Measurements from ENCODE around the gene CC2D2B. TPM values are rescaled to one million over a fixed set of nuclear protein-coding genes. Genes with fewer than 3 reads are reported as not detected.

Gene CC2D2B
- total and polyA plus RNA-seq, 2 of the 13 experiments (the other 11 are each of a cell fraction or from before 2014, with no cell fraction given), result 0.20 TPM; not detected in 1

DNA sequence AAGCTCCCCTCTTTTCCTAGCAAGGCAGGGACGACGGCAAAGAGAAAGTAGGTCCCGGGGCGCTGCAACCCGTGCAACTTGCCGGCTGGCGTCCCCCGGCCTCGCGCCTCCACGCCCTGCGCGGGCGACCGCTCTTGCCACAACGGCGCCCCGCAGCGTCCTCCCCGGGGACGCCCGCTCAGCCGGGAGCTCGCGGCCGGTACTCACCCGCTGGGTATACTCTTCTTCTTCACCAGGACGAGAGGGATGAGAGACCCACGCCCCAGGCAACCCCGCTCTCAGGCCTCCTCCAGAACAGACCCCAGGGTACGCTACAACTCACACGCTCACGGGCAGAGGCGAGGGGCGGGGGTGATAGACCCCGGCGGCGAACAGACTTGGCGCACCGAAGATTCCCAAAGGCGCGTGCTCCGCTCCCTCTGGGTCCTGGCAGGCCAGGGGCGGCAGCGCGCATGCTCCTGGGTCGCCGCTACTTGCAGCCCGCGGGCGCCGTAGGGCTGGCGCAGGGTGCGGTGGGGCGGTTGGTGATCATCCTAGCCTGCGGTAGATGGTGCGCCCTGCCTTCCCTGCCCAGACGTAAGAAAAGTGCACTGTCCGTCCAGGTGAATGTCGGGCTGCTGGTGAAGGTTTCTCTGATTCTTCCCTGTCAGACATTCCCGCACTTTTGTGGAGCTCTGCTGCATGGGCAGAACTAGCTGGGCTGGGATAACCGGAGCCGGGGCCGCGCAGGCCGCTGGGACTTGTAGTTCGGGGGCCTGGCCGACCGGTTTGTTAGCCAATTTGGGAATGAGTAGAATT lies at the start of gene CC2D2B (continued):
- TF ChIP-seq, protein P1, sequence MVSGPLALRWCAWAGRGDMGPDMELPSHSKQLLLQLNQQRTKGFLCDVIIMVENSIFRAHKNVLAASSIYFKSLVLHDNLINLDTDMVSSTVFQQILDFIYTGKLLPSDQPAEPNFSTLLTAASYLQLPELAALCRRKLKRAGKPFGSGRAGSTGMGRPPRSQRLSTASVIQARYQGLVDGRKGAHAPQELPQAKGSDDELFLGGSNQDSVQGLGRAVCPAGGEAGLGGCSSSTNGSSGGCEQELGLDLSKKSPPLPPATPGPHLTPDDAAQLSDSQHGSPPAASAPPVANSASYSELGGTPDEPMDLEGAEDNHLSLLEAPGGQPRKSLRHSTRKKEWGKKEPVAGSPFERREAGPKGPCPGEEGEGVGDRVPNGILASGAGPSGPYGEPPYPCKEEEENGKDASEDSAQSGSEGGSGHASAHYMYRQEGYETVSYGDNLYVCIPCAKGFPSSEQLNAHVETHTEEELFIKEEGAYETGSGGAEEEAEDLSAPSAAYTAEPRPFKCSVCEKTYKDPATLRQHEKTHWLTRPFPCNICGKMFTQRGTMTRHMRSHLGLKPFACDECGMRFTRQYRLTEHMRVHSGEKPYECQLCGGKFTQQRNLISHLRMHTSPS (CRISPR knock-in tag; IDR thresholded peaks at IDR 0.05; ENCODE audit: low read depth), result peak; percentile 53; the same call in 1 of the 2 replicates
- TF ChIP-seq NFIB (CRISPR knock-in tag; IDR thresholded peaks at IDR 0.05; ENCODE audit: borderline replicate concordance), result no peak
- no peak for TF ChIP-seq CEBPB (IDR thresholded peaks at IDR 0.05; ENCODE audit: borderline replicate concordance, low read depth, low read length)
- TF ChIP-seq PHF5A (CRISPR knock-in tag; IDR thresholded peaks at IDR 0.05; ENCODE audit: low read depth, unreplicated experiment), result no peak
- TF ChIP-seq POLR2AphosphoS5 (IDR thresholded peaks at IDR 0.05; ENCODE audit: low read depth, low read length), result peak; percentile 70
- no peak for TF ChIP-seq ZNF432 (CRISPR knock-in tag; IDR thresholded peaks at IDR 0.05; ENCODE audit: borderline replicate concordance)
- no peak for TF ChIP-seq ZNF562 (CRISPR knock-in tag; IDR thresholded peaks at IDR 0.05; ENCODE audit: borderline replicate concordance)
- no peak for TF ChIP-seq TBL1XR1 (IDR thresholded peaks at IDR 0.05; ENCODE audit: borderline replicate concordance, low read length, partially characterized antibody)
- TF ChIP-seq, protein P2, sequence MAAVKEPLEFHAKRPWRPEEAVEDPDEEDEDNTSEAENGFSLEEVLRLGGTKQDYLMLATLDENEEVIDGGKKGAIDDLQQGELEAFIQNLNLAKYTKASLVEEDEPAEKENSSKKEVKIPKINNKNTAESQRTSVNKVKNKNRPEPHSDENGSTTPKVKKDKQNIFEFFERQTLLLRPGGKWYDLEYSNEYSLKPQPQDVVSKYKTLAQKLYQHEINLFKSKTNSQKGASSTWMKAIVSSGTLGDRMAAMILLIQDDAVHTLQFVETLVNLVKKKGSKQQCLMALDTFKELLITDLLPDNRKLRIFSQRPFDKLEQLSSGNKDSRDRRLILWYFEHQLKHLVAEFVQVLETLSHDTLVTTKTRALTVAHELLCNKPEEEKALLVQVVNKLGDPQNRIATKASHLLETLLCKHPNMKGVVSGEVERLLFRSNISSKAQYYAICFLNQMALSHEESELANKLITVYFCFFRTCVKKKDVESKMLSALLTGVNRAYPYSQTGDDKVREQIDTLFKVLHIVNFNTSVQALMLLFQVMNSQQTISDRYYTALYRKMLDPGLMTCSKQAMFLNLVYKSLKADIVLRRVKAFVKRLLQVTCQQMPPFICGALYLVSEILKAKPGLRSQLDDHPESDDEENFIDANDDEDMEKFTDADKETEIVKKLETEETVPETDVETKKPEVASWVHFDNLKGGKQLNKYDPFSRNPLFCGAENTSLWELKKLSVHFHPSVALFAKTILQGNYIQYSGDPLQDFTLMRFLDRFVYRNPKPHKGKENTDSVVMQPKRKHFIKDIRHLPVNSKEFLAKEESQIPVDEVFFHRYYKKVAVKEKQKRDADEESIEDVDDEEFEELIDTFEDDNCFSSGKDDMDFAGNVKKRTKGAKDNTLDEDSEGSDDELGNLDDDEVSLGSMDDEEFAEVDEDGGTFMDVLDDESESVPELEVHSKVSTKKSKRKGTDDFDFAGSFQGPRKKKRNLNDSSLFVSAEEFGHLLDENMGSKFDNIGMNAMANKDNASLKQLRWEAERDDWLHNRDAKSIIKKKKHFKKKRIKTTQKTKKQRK (IDR thresholded peaks at IDR 0.05; ENCODE audit: low read length), result no peak
- no peak for TF ChIP-seq ZSCAN22 (CRISPR knock-in tag; IDR thresholded peaks at IDR 0.05)
- TF ChIP-seq ZNF674 (CRISPR knock-in tag; IDR thresholded peaks at IDR 0.05; ENCODE audit: low read depth), result peak; percentile 80; the same call in 1 of the 2 replicates
- TF ChIP-seq HOXA7 (CRISPR knock-in tag; IDR thresholded peaks at IDR 0.05), result no peak
- TF ChIP-seq HMGA1 (CRISPR knock-in tag; conservative IDR thresholded peaks at IDR 0.05), result no peak
- peak; percentile 87; the same call in 1 of the 2 replicates for TF ChIP-seq ZNF703 (CRISPR knock-in tag; IDR thresholded peaks at IDR 0.05; ENCODE audit: borderline replicate concordance)
- TF ChIP-seq ZFP62 (CRISPR knock-in tag; IDR thresholded peaks at IDR 0.05), result no peak
- no peak for TF ChIP-seq ZBTB21 (CRISPR knock-in tag; IDR thresholded peaks at IDR 0.05)
- peak; percentile 63; the same call in 1 of the 2 replicates for TF ChIP-seq HOXA3 (CRISPR knock-in tag; IDR thresholded peaks at IDR 0.05)
- TF ChIP-seq ZNF232 (CRISPR knock-in tag; IDR thresholded peaks at IDR 0.05; ENCODE audit: borderline replicate concordance), result no peak; the same call in 1 of the 2 replicates
- peak; percentile 67; the same call in 1 of the 2 replicates for TF ChIP-seq ZSCAN21 (CRISPR knock-in tag; IDR thresholded peaks at IDR 0.05; ENCODE audit: borderline replicate concordance)
- TF ChIP-seq, protein P3, sequence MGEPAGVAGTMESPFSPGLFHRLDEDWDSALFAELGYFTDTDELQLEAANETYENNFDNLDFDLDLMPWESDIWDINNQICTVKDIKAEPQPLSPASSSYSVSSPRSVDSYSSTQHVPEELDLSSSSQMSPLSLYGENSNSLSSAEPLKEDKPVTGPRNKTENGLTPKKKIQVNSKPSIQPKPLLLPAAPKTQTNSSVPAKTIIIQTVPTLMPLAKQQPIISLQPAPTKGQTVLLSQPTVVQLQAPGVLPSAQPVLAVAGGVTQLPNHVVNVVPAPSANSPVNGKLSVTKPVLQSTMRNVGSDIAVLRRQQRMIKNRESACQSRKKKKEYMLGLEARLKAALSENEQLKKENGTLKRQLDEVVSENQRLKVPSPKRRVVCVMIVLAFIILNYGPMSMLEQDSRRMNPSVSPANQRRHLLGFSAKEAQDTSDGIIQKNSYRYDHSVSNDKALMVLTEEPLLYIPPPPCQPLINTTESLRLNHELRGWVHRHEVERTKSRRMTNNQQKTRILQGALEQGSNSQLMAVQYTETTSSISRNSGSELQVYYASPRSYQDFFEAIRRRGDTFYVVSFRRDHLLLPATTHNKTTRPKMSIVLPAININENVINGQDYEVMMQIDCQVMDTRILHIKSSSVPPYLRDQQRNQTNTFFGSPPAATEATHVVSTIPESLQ (CRISPR knock-in tag; conservative IDR thresholded peaks at IDR 0.05), result no peak
- TF ChIP-seq, protein P4, sequence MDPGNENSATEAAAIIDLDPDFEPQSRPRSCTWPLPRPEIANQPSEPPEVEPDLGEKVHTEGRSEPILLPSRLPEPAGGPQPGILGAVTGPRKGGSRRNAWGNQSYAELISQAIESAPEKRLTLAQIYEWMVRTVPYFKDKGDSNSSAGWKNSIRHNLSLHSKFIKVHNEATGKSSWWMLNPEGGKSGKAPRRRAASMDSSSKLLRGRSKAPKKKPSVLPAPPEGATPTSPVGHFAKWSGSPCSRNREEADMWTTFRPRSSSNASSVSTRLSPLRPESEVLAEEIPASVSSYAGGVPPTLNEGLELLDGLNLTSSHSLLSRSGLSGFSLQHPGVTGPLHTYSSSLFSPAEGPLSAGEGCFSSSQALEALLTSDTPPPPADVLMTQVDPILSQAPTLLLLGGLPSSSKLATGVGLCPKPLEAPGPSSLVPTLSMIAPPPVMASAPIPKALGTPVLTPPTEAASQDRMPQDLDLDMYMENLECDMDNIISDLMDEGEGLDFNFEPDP (CRISPR knock-in tag; conservative IDR thresholded peaks at IDR 0.05), result no peak
